ENCODE results near the gene TRPM3. TPM values are rescaled to one million over a fixed set of nuclear protein-coding genes. Genes with fewer than 3 reads are reported as not detected.
A peak's percentile ranks its signal among the peaks of the same experiment; 100 is the strongest.

TRPM3 gene
- total and polyA plus RNA-seq, 2 experiments from 2014 or later: 0.24 TPM; not detected in 1

GRCh38 chr9:70534471-70534870 is 587.0 kb downstream of the TRPM3 start:
- DNase-seq (ENCODE audit: low read depth in 1 of 2, low spot score in 1 of 2): peak in 1 of 2 donors; percentile 30
- Histone ChIP-seq H3K4me1 (ENCODE audit: low read depth) (no peaks in the 10 kb centered on the region), H3K27ac (no peak overlapping the region)

GRCh38 chr9:70534061-70534460 is 587.4 kb downstream of the TRPM3 start:
- TF ChIP-seq, protein P1, sequence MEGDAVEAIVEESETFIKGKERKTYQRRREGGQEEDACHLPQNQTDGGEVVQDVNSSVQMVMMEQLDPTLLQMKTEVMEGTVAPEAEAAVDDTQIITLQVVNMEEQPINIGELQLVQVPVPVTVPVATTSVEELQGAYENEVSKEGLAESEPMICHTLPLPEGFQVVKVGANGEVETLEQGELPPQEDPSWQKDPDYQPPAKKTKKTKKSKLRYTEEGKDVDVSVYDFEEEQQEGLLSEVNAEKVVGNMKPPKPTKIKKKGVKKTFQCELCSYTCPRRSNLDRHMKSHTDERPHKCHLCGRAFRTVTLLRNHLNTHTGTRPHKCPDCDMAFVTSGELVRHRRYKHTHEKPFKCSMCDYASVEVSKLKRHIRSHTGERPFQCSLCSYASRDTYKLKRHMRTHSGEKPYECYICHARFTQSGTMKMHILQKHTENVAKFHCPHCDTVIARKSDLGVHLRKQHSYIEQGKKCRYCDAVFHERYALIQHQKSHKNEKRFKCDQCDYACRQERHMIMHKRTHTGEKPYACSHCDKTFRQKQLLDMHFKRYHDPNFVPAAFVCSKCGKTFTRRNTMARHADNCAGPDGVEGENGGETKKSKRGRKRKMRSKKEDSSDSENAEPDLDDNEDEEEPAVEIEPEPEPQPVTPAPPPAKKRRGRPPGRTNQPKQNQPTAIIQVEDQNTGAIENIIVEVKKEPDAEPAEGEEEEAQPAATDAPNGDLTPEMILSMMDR (IDR thresholded peaks at IDR 0.05; ENCODE audit: low read depth, low read length): no peak
- no peaks in the 10 kb centered on the region for H3K27me3 ChIP-seq
- H3K27ac ChIP-seq: no peak overlapping the region
- no peaks in the 10 kb centered on the region for H3K4me1 ChIP-seq (ENCODE audit: low read depth)
- no peak overlapping the region for H3K4me3 ChIP-seq
- no peaks in the 10 kb centered on the region for H3K9me3 ChIP-seq (ENCODE audit: low read depth)
- DNase-seq (ENCODE audit: low read depth in 1 of 2, low spot score in 1 of 2): peak in 1 of 2 donors; percentile 30
- no peaks in the 10 kb centered on the region for H3K36me3 ChIP-seq

More at GRCh38 chr9:70534471-70534870, 587.0 kb downstream of the TRPM3 start:
- Histone ChIP-seq H3K27me3 (no peaks in the 10 kb centered on the region), H3K9me3 (ENCODE audit: low read depth) (no peaks in the 10 kb centered on the region), H3K4me3 (no peak overlapping the region), H3K36me3 (no peaks in the 10 kb centered on the region)
- TF ChIP-seq, protein P1 (IDR thresholded peaks at IDR 0.05; ENCODE audit: low read depth, low read length): no peak

GRCh38 chr9:70533492-70533891 is 587.9 kb downstream of the TRPM3 start:
- no peaks in the 10 kb centered on the region for H3K36me3 ChIP-seq
- H3K27ac ChIP-seq: no peak overlapping the region
- DNase-seq (ENCODE audit: low read depth in 1 of 2, low spot score in 1 of 2): no peak
- H3K4me1 ChIP-seq (ENCODE audit: low read depth): no peaks in the 10 kb centered on the region
- TF ChIP-seq, protein P1 (IDR thresholded peaks at IDR 0.05; ENCODE audit: low read depth, low read length): no peak
- no peaks in the 10 kb centered on the region for H3K27me3 ChIP-seq
- H3K9me3 ChIP-seq (ENCODE audit: low read depth): no peaks in the 10 kb centered on the region
- H3K4me3 ChIP-seq: no peak overlapping the region

GRCh38 chr9:70532716-70533115 is 588.7 kb downstream of the TRPM3 start:
- no peak overlapping the region for H3K27ac ChIP-seq
- H3K27me3 ChIP-seq: no peaks in the 10 kb centered on the region
- no peaks in the 10 kb centered on the region for H3K4me1 ChIP-seq (ENCODE audit: low read depth)
- no peaks in the 10 kb centered on the region for H3K9me3 ChIP-seq (ENCODE audit: low read depth)
- no peak overlapping the region for H3K4me3 ChIP-seq
- TF ChIP-seq, protein P1 (IDR thresholded peaks at IDR 0.05; ENCODE audit: low read depth, low read length): no peak
- H3K36me3 ChIP-seq: no peaks in the 10 kb centered on the region
- no peak for DNase-seq (ENCODE audit: low read depth in 1 of 2, low spot score in 1 of 2)

- TF ChIP-seq, protein P1 (IDR thresholded peaks at IDR 0.05; ENCODE audit: low read depth, low read length): no peak
- Histone ChIP-seq H3K9me3 (ENCODE audit: low read depth) (no peaks in the 10 kb centered on the region), H3K4me1 (ENCODE audit: low read depth) (no peaks in the 10 kb centered on the region), H3K27me3 (no peaks in the 10 kb centered on the region), H3K4me3 (no peak overlapping the region), H3K27ac (no peak overlapping the region), H3K36me3 (no peaks in the 10 kb centered on the region)
- DNase-seq (ENCODE audit: low read depth in 1 of 2, low spot score in 1 of 2): no peak
Measured at GRCh38 chr9:70531311-70531710, 590.1 kb downstream of the TRPM3 start.

GRCh38 chr9:70530716-70531115 is 590.7 kb downstream of the TRPM3 start:
- Histone ChIP-seq H3K27me3 (no peaks in the 10 kb centered on the region), H3K27ac (no peak overlapping the region), H3K4me3 (no peak overlapping the region), H3K4me1 (ENCODE audit: low read depth) (no peaks in the 10 kb centered on the region), H3K9me3 (ENCODE audit: low read depth) (no peaks in the 10 kb centered on the region), H3K36me3 (no peaks in the 10 kb centered on the region)
- TF ChIP-seq, protein P1 (IDR thresholded peaks at IDR 0.05; ENCODE audit: low read depth, low read length): no peak
- no peak for DNase-seq (ENCODE audit: low read depth in 1 of 2, low spot score in 1 of 2)
